Measurements from ENCODE around the gene KBTBD2.
"Not testable (repeated sequence)": the region's sequence is repeated elsewhere in the genome, so short reads cannot be mapped to it uniquely, and the experiment has no call there.

KBTBD2 gene

GRCh38 chr7:32894171-32894570 lies 2.6 kb upstream of the KBTBD2 start:
- in situ Hi-C loops (cut with HindIII; ENCODE audit: low sequenced_read_pairs) = loop anchor here (25.0 kb wide), 1 partner anchor 143 kb away; no protein-coding TSS in a partner anchor

- in situ Hi-C loops (cut with HindIII; ENCODE audit: low sequenced_read_pairs) = loop anchor here (25.0 kb wide), 1 partner anchor 144 kb away; no protein-coding TSS in a partner anchor
Observed at GRCh38 chr7:32893722-32894121, 2.2 kb upstream of the KBTBD2 start.

GRCh38 chr7:32893207-32893524 lies 1.6 kb upstream of the KBTBD2 start:
- in situ Hi-C loops (cut with HindIII; ENCODE audit: low sequenced_read_pairs) = loop anchor here (25.0 kb wide), 1 partner anchor 144 kb away; no protein-coding TSS in a partner anchor

- in situ Hi-C loops (cut with HindIII; ENCODE audit: low sequenced_read_pairs) = loop anchor here (25.0 kb wide), 1 partner anchor 145 kb away; no protein-coding TSS in a partner anchor
Observed at GRCh38 chr7:32892521-32893206, 1.1 kb upstream of the KBTBD2 start.

GRCh38 chr7:32891800-32892520 lies 400 bp upstream of the KBTBD2 start:
- in situ Hi-C loops (cut with HindIII; ENCODE audit: low sequenced_read_pairs) = loop anchor here (25.0 kb wide), 1 partner anchor 145 kb away; no protein-coding TSS in a partner anchor

- in situ Hi-C loops (cut with HindIII; ENCODE audit: low sequenced_read_pairs) = loop anchor here (25.0 kb wide), 1 partner anchor 147 kb away; no protein-coding TSS in a partner anchor
Observed at GRCh38 chr7:32890793-32891042, 842 bp downstream of the KBTBD2 start.

GRCh38 chr7:32890010-32890792 lies 1.4 kb downstream of the KBTBD2 start:
- in situ Hi-C loops (cut with HindIII; ENCODE audit: low sequenced_read_pairs) = loop anchor here (25.0 kb wide), 1 partner anchor 147 kb away; no protein-coding TSS in a partner anchor

- in situ Hi-C loops (cut with HindIII; ENCODE audit: low sequenced_read_pairs) = loop anchor here (25.0 kb wide), 1 partner anchor 149 kb away; no protein-coding TSS in a partner anchor
Observed at GRCh38 chr7:32888505-32888904, 3.1 kb downstream of the KBTBD2 start.

GRCh38 chr7:32887395-32887794 lies 4.2 kb downstream of the KBTBD2 start:
- in situ Hi-C loops (cut with HindIII; ENCODE audit: low sequenced_read_pairs) = loop anchor here (25.0 kb wide), 1 partner anchor 150 kb away; no protein-coding TSS in a partner anchor

- in situ Hi-C loops (cut with HindIII; ENCODE audit: low sequenced_read_pairs) = loop anchor here (25.0 kb wide), 1 partner anchor 156 kb away; no protein-coding TSS in a partner anchor
Observed at GRCh38 chr7:32881074-32881982, 10.2 kb downstream of the KBTBD2 start.

GRCh38 chr7:32879460-32879859 lies 12.1 kb downstream of the KBTBD2 start:
- in situ Hi-C loops (cut with HindIII; ENCODE audit: low sequenced_read_pairs) = loop anchor here (25.0 kb wide), 1 partner anchor 158 kb away; no protein-coding TSS in a partner anchor

GRCh38 chr7:32878023-32878422 lies 13.5 kb downstream of the KBTBD2 start:
- in situ Hi-C loops (cut with HindIII; ENCODE audit: low sequenced_read_pairs) = loop anchor here (25.0 kb wide), 1 partner anchor 159 kb away; no protein-coding TSS in a partner anchor

GRCh38 chr7:32872421-32872820 lies 19.1 kb downstream of the KBTBD2 start:
- in situ Hi-C loops (cut with HindIII; ENCODE audit: low sequenced_read_pairs) = no loop called here

- in situ Hi-C loops (cut with HindIII; ENCODE audit: low sequenced_read_pairs) = no loop called here
Observed at GRCh38 chr7:32871624-32872371, 19.8 kb downstream of the KBTBD2 start.

- in situ Hi-C loops (cut with HindIII; ENCODE audit: low sequenced_read_pairs) = no loop called here
Observed at GRCh38 chr7:32870298-32870697, 21.3 kb downstream of the KBTBD2 start.

GRCh38 chr7:32869716-32870115 lies 21.8 kb downstream of the KBTBD2 start:
- in situ Hi-C loops (cut with HindIII; ENCODE audit: low sequenced_read_pairs) = no loop called here

- in situ Hi-C loops (cut with HindIII; ENCODE audit: low sequenced_read_pairs) = no loop called here
Observed at GRCh38 chr7:32868116-32868515, 23.4 kb downstream of the KBTBD2 start.

GRCh38 chr7:32865448-32866030 lies 26.0 kb downstream of the KBTBD2 start:
- in situ Hi-C loops (cut with HindIII; ENCODE audit: low sequenced_read_pairs) = no loop called here

GRCh38 chr7:32863872-32864271 lies 27.7 kb downstream of the KBTBD2 start:
- in situ Hi-C loops (cut with HindIII; ENCODE audit: low sequenced_read_pairs) = not testable (repeated sequence)
